GM21381 (cell line): Measurements from ENCODE around the gene ZBTB3.
A peak's percentile ranks its signal among the peaks of the same experiment; 100 is the strongest.
"Not testable (repeated sequence)": the region's sequence is repeated elsewhere in the genome, so short reads cannot be mapped to it uniquely, and the experiment has no call there.

Experiments
- ATAC-seq: cut with Tn5 transposase; IDR thresholded peaks from one replicate; pipeline ENCODE4 v1.9.1; 2021; ENCODE audit warnings: mild to moderate bottlenecking, moderate library complexity; ENCODE audit not compliant: unreplicated experiment

The ZBTB3 gene

GRCh38 chr11:62753736-62754603, at the start of gene ZBTB3:
TSS of gene ZBTB3 (minus strand) at chr11:62754160. CDS start at chr11:62753664, 496 bp downstream.
- peak; percentile 93 for ATAC-seq

GRCh38 chr11:62801071-62801470, 47.1 kb upstream of the ZBTB3 start:
- no peak for ATAC-seq

- no peak for ATAC-seq
Measured at GRCh38 chr11:62799486-62799885, 45.5 kb upstream of the ZBTB3 start.

- no peak for ATAC-seq
Measured at GRCh38 chr11:62796281-62796680, 42.3 kb upstream of the ZBTB3 start.

GRCh38 chr11:62794201-62794775, 40.3 kb upstream of the ZBTB3 start:
- ATAC-seq, result no peak

- ATAC-seq, result no peak
Measured at GRCh38 chr11:62792202-62792575, 38.2 kb upstream of the ZBTB3 start.

- ATAC-seq, result peak; percentile 66
Measured at GRCh38 chr11:62791501-62792201, 37.7 kb upstream of the ZBTB3 start, which contains the start of gene TMEM223. TSS of gene TMEM223 (minus strand) at chr11:62792006. CDS start at chr11:62791994, 12 bp downstream.

GRCh38 chr11:62789576-62789975, 35.6 kb upstream of the ZBTB3 start:
- no peak for ATAC-seq

GRCh38 chr11:62788991-62789390, 35.0 kb upstream of the ZBTB3 start:
- no peak for ATAC-seq

- ATAC-seq, result peak; percentile 64
Measured at GRCh38 chr11:62787005-62787759, 33.2 kb upstream of the ZBTB3 start, which contains the start of gene TMEM179B. TSS of gene TMEM179B (plus strand) at chr11:62787402. CDS start at chr11:62787432, 30 bp downstream.

GRCh38 chr11:62786318-62787004, 32.5 kb upstream of the ZBTB3 start:
- ATAC-seq, result peak; percentile 60

- ATAC-seq, result no peak
Measured at GRCh38 chr11:62782753-62783152, 28.8 kb upstream of the ZBTB3 start.

GRCh38 chr11:62778441-62778840, 24.5 kb upstream of the ZBTB3 start:
- no peak for ATAC-seq

GRCh38 chr11:62777389-62777788, 23.4 kb upstream of the ZBTB3 start:
- ATAC-seq, result no peak

GRCh38 chr11:62775646-62776045, 21.7 kb upstream of the ZBTB3 start:
- no peak for ATAC-seq

GRCh38 chr11:62774407-62774806, 20.4 kb upstream of the ZBTB3 start:
- no peak for ATAC-seq

GRCh38 chr11:62771144-62772021, 17.4 kb upstream of the ZBTB3 start, which contains the start of gene TAF6L:
TSS of gene TAF6L (plus strand) at chr11:62771396. CDS start at chr11:62775784, 4,388 bp downstream.
- peak; percentile 83 for ATAC-seq

- ATAC-seq, result no peak
Measured at GRCh38 chr11:62770778-62771143, 16.8 kb upstream of the ZBTB3 start.

GRCh38 chr11:62760867-62761227, 6.9 kb upstream of the ZBTB3 start:
- ATAC-seq, result not testable (repeated sequence)
